Suprapubic skin (tissue), 4 donors: ENCODE data around the gene DTD1. TPM values are rescaled to one million over a fixed set of nuclear protein-coding genes. Genes with fewer than 3 reads are reported as not detected.
"Not testable (repeated sequence)": the region's sequence is repeated elsewhere in the genome, so short reads cannot be mapped to it uniquely, and the experiment has no call there.

Source experiments
- DNase-seq, 2 donors: peaks; one replicate each; pipeline ENCODE4 v3.0.0-alpha.2; 2019; ENCODE audit warnings: low spot score in 2 of 2
- H3K27ac ChIP-seq: fragments of 200-600 bp; sonication (generic); one replicate; pipeline ENCODE4 v1.5.1; 2019
- H3K27me3 ChIP-seq: fragments of 200-600 bp; sonication (generic); one replicate; pipeline ENCODE4 v1.5.1; 2019
- H3K36me3 ChIP-seq: fragments of 200-600 bp; sonication (generic); one replicate; pipeline ENCODE4 v1.5.1; 2019
- H3K4me1 ChIP-seq: fragments of 200-600 bp; sonication (generic); one replicate; pipeline ENCODE4 v1.5.1; 2019
- H3K4me3 ChIP-seq: fragments of 200-600 bp; sonication (generic); one replicate; pipeline ENCODE4 v1.5.1; 2019; ENCODE audit warnings: mild to moderate bottlenecking
- H3K9me3 ChIP-seq: fragments of 200-600 bp; sonication (generic); one replicate; pipeline ENCODE4 v1.5.1; 2019
- EP300 ChIP-seq: sonication (generic); formaldehyde crosslinking; IDR thresholded peaks from one replicate; pipeline ENCODE4 v1.6.1; 2017; ENCODE audit warnings: antibody characterized with exemption
- POLR2A ChIP-seq, 2 donors: fragments of 450-650 bp; IDR thresholded peaks; one replicate each; pipeline ENCODE4 v1.6.1; 2017; ENCODE audit warnings: antibody characterized with exemption in 2 of 2, mild to moderate bottlenecking in 2 of 2, moderate library complexity in 2 of 2
- POLR2AphosphoS5 ChIP-seq, 3 donors: sonication (generic); formaldehyde crosslinking; IDR thresholded peaks; one replicate each; pipeline ENCODE4 v1.6.1; 2017; ENCODE audit warnings: antibody characterized with exemption in 3 of 3
- WGBS: methylation state at CpG from one replicate; pipeline ENCODE4 v1.1.5; 2018; 5-methylcytosine and 5-hydroxymethylcytosine counted together
- total RNA-seq, 4 donors: library from RNA; depleted of rRNA; stranded (reverse); fragments of >200 nt; gene quantifications; one replicate each; pipeline ENCODE4 v1.1.0, GENCODE V29; 2016
- TF ChIP-seq, protein P1 (sequence below), 2 donors: fragments of 200-600 bp in 1 of 2; fragments of 450-650 bp in 1 of 2; sonication (generic) in 1 of 2; IDR thresholded peaks; one replicate each; pipeline ENCODE4 v1.5.1; 2016 to 2019; ENCODE audit warnings: antibody characterized with exemption in 2 of 2, mild to moderate bottlenecking in 1 of 2, moderate library complexity in 1 of 2

DTD1 gene
- total RNA-seq, 4 donors from 2014 or later = 22.5 to 33.2 (median 27.0) TPM

DNA sequence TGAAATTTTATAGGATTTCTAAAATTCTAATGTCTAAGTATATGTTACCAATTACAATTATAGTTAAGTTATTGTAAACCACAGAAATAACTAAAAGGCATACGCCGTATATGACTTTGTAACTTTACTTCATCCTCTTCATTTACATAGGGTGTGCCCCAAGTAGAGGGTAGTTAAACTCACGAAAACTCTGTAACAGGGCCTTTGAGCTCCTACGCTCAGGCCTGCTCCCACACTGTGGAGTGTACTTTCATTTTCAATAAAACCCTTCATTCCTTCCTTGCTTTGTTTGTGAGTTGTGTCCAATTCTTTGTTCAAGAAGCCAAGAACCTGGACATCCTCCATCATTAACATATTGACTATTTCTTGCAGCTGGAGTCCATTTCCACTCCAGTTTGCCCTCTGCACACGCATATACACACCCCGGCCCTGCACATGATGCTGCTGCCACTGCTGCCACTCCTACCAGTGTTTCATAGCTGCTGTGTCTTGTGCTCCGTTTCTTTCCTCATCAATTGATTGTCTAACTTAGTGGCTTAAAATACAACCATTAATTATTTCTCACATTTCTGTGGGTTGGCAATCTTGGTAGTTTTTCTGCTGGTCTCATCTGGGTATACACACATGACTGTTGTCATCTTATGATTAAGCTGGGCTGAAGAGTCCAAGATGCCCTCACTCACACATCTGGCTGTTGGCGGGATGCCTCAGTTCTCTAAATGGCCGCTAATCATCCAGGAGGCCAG, 192.7 kb downstream of the DTD1 start:
- no peaks in the 10 kb centered on the region for H3K36me3 ChIP-seq
- no peaks in the 10 kb centered on the region for H3K9me3 ChIP-seq
- H3K4me3 ChIP-seq = no peak overlapping the region
- H3K27ac ChIP-seq = no peak overlapping the region
- 79% methylated on average over 9 of the region's 9 CpGs for WGBS
- no peaks in the 10 kb centered on the region for H3K27me3 ChIP-seq
- TF ChIP-seq POLR2AphosphoS5 (IDR thresholded peaks at IDR 0.05) (no peak), POLR2A (IDR thresholded peaks at IDR 0.05) (no peak), EP300 (no peak)
- TF ChIP-seq, protein P1, sequence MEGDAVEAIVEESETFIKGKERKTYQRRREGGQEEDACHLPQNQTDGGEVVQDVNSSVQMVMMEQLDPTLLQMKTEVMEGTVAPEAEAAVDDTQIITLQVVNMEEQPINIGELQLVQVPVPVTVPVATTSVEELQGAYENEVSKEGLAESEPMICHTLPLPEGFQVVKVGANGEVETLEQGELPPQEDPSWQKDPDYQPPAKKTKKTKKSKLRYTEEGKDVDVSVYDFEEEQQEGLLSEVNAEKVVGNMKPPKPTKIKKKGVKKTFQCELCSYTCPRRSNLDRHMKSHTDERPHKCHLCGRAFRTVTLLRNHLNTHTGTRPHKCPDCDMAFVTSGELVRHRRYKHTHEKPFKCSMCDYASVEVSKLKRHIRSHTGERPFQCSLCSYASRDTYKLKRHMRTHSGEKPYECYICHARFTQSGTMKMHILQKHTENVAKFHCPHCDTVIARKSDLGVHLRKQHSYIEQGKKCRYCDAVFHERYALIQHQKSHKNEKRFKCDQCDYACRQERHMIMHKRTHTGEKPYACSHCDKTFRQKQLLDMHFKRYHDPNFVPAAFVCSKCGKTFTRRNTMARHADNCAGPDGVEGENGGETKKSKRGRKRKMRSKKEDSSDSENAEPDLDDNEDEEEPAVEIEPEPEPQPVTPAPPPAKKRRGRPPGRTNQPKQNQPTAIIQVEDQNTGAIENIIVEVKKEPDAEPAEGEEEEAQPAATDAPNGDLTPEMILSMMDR (IDR thresholded peaks at IDR 0.05) = no peak
- no peaks in the 10 kb centered on the region for H3K4me1 ChIP-seq
- DNase-seq = no peak

DNA sequence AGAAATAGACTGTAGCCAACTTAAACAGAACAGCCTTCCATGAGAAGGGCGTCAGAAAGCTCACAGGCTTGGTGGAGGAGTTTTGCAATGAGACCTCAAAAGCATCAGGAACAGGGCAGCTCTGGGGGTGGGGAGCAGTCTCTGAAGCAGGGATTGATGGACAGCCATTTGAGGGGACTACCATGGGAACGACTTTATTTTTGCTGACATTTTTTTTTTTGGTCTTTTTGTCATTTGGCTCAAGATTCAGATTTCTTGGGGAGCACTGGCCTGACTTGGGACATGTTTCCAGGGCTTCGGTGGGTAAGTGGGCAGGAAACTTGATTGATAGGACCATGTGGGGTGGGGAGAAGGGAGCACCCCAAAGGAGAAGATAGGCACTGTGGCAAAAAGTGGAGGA, 193.7 kb downstream of the DTD1 start:
- Histone ChIP-seq H3K36me3 (no peaks in the 10 kb centered on the region), H3K27me3 (no peaks in the 10 kb centered on the region), H3K4me1 (no peaks in the 10 kb centered on the region), H3K9me3 (no peaks in the 10 kb centered on the region), H3K27ac (no peak overlapping the region), H3K4me3 (no peak overlapping the region)
- 84% methylated on average over 3 of the region's 3 CpGs for WGBS
- DNase-seq = no peak
- TF ChIP-seq, protein P1 (IDR thresholded peaks at IDR 0.05) = no peak
- TF ChIP-seq POLR2AphosphoS5 (IDR thresholded peaks at IDR 0.05) = no peak
- no peak for TF ChIP-seq EP300
- TF ChIP-seq POLR2A (IDR thresholded peaks at IDR 0.05) = no peak

DNA sequence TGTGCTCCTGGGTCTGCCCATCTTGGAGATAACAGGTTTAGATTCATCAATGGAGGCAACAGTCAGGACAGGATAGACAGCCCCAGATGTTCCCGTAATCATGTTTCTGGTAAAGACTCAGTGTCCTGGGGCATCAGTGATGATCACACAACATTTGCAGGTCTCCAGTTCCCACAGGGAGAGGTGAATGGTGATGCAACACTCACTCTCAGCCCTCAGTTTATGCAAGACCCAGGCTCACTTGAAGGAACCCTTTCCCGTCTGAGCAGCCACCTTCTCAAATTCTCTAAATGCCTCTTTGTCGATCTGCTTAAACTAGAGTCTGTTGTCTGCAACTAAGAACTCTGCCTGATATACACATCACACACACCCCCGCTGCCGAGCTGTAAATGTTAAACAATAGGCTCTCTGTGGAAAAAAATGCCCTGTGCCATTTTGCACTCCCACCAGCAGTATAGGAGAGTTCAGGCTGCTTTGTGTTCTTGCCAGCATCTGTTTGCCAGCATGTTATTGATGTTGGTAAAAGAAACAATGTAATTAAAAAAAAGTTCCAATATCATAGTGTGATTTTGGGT, 195.6 kb downstream of the DTD1 start:
- no peaks in the 10 kb centered on the region for H3K4me1 ChIP-seq
- no peak overlapping the region for H3K27ac ChIP-seq
- 72% methylated on average over 5 of the region's 5 CpGs for WGBS
- no peak overlapping the region for H3K4me3 ChIP-seq
- no peaks in the 10 kb centered on the region for H3K27me3 ChIP-seq
- no peak for DNase-seq
- no peaks in the 10 kb centered on the region for H3K9me3 ChIP-seq
- no peaks in the 10 kb centered on the region for H3K36me3 ChIP-seq
- TF ChIP-seq POLR2AphosphoS5 (IDR thresholded peaks at IDR 0.05) (no peak), EP300 (no peak), POLR2A (IDR thresholded peaks at IDR 0.05) (no peak)
- TF ChIP-seq, protein P1 (IDR thresholded peaks at IDR 0.05) = no peak

DNA sequence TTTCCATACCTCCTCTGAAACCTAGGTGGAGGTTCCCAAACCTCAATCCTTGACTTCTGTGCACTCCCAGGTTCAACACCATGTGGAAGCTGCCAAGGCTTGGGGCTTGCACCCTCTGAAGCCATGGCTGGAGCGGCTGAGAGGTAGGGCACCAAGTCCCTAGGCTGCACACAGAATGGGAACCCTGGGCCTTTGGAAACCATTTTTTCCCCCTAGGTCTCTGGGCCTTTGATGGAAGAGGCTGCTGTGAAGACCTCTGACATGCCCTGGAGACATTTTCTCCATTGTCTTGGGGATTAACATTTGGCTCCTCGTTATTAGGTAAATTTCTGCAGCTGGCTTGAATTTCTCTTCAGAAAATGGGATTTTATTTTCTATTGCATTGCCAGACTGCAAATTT, 199.2 kb downstream of the DTD1 start:
- not testable (repeated sequence) for H3K9me3 ChIP-seq, H3K4me1 ChIP-seq, H3K36me3 ChIP-seq, H3K4me3 ChIP-seq, H3K27ac ChIP-seq, DNase-seq, H3K27me3 ChIP-seq
- 81% methylated on average over 2 of the region's 2 CpGs for WGBS

DNA sequence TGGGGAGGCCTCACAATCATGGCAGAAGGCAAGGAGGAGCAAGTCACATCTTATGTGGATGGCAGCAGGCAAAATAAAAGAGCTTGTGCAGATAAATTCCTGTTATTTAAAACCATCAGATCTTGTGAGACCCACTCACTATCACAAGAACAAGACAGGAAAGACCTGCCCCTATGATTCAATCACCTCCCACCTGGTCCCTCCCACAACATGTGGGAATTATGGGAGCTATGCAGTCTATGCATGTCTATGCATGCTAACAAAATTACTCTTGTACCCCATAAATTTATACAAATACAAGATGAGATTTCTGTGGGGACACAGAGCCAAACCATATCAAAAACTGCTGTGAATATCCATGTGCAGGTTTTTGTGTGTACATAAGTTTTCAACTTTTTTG, 200.2 kb downstream of the DTD1 start:
- peaks cover 3% of the 10 kb centered on the region for H3K27me3 ChIP-seq
- no peak overlapping the region for H3K4me3 ChIP-seq
- no peak overlapping the region for H3K27ac ChIP-seq
- no peaks in the 10 kb centered on the region for H3K9me3 ChIP-seq
- TF ChIP-seq POLR2A (IDR thresholded peaks at IDR 0.05) (no peak), POLR2AphosphoS5 (IDR thresholded peaks at IDR 0.05) (no peak), EP300 (no peak)
- TF ChIP-seq, protein P1 (IDR thresholded peaks at IDR 0.05) = no peak
- no peaks in the 10 kb centered on the region for H3K36me3 ChIP-seq
- no peak for DNase-seq
- no peaks in the 10 kb centered on the region for H3K4me1 ChIP-seq
